ENCODE results near the gene AMPD3. TPM values are rescaled to one million over a fixed set of nuclear protein-coding genes. Genes with fewer than 3 reads are reported as not detected.

Gene AMPD3
- total and polyA plus RNA-seq, 12 donors, result 0.59 to 8.7 (median 2.4) TPM

GRCh38 chr11:10528121-10528520 is 73.1 kb downstream of the AMPD3 start:
- Histone ChIP-seq H3K27me3 (no peaks in the 10 kb centered on the region), H3K27ac (no peak overlapping the region), H3K4me3 (no peak overlapping the region), H3K4me1 (peaks cover 0 to 4% (median 0%) of the 10 kb centered on the region in 9 donors), H3K9me3 (no peaks in the 10 kb centered on the region), H3K36me3 (peaks cover 0 to 100% (median 30%) of the 10 kb centered on the region in 9 donors)
- intact Hi-C loops (cut with DNase I), result no loop called here
- TF ChIP-seq CTCF (IDR thresholded peaks at IDR 0.05), result no peak
- ATAC-seq (no peak), DNase-seq (no peak)

- no peak for TF ChIP-seq CTCF (IDR thresholded peaks at IDR 0.05)
- DNase-seq (no peak), ATAC-seq (no peak)
- 96 to 99% methylated on average over 2 of the region's 2 CpGs for WGBS, 2 donors
- H3K27me3 ChIP-seq, result no peaks in the 10 kb centered on the region
- no peak overlapping the region for H3K27ac ChIP-seq
- H3K4me3 ChIP-seq, result no peak overlapping the region
- peaks cover 0 to 97% (median 30%) of the 10 kb centered on the region in 9 donors for H3K36me3 ChIP-seq
- peaks cover 0 to 4% (median 0%) of the 10 kb centered on the region in 9 donors for H3K4me1 ChIP-seq
- no peaks in the 10 kb centered on the region for H3K9me3 ChIP-seq
- intact Hi-C loops (cut with DNase I), result no loop called here
These were observed 74.2 kb downstream of the AMPD3 start for GRCh38 chr11:10529279-10529678.

- H3K36me3 ChIP-seq, result peaks cover 0 to 64% (median 27%) of the 10 kb centered on the region in 9 donors
- TF ChIP-seq CTCF (IDR thresholded peaks at IDR 0.05), result no peak
- no peak for ATAC-seq
- peaks cover 0 to 8% (median 0%) of the 10 kb centered on the region in 9 donors for H3K4me1 ChIP-seq
- WGBS, 2 donors, result 75 to 80% methylated on average over 2 of the region's 2 CpGs
- no peak overlapping the region for H3K4me3 ChIP-seq
- no peak overlapping the region for H3K27ac ChIP-seq
- intact Hi-C loops (cut with DNase I), result loop anchor here in 1 of 10 donors (10.0 kb wide), 1 partner anchor 58 kb away; no protein-coding TSS in a partner anchor
- H3K9me3 ChIP-seq, result no peaks in the 10 kb centered on the region
- DNase-seq, result no peak
- H3K27me3 ChIP-seq, result no peaks in the 10 kb centered on the region
These were observed 77.5 kb downstream of the AMPD3 start for GRCh38 chr11:10532526-10532925.

GRCh38 chr11:10533323-10533722 is 78.3 kb downstream of the AMPD3 start:
- peaks cover 0 to 56% (median 25%) of the 10 kb centered on the region in 9 donors for H3K36me3 ChIP-seq
- no peak overlapping the region for H3K27ac ChIP-seq
- TF ChIP-seq CTCF (IDR thresholded peaks at IDR 0.05), result no peak
- no peaks in the 10 kb centered on the region for H3K27me3 ChIP-seq
- DNase-seq (no peak), ATAC-seq (no peak)
- peaks cover 0 to 8% (median 0%) of the 10 kb centered on the region in 9 donors for H3K4me1 ChIP-seq
- intact Hi-C loops (cut with DNase I), result loop anchor here in 1 of 10 donors (10.0 kb wide), 1 partner anchor 59 kb away; no protein-coding TSS in a partner anchor
- H3K4me3 ChIP-seq, result no peak overlapping the region
- H3K9me3 ChIP-seq, result no peaks in the 10 kb centered on the region
